GM23338 (cell line): ENCODE data around the gene MIEN1. TPM values are rescaled to one million over a fixed set of nuclear protein-coding genes. Genes with fewer than 3 reads are reported as not detected.

Experiments used
- ATAC-seq: fragments of 200-7000 bp; cut with Tn5 transposase; 3 replicates; pipeline ENCODE4 v1.9.1; 2020
- DNase-seq: peaks from one replicate; pipeline ENCODE4 v3.0.0-alpha.2; 2015; ENCODE audit warnings: low spot score
- H2AFZ ChIP-seq: fragments of 200-600 bp; sonication (generic); 2 replicates; pipeline ENCODE4 v1.8.0; 2016; ENCODE audit warnings: antibody characterized with exemption, mild to moderate bottlenecking, moderate library complexity
- H3F3A ChIP-seq: fragments of 200-600 bp; sonication (generic); replicated peaks from 2 replicates; pipeline ENCODE4 v1.8.0; 2017; ENCODE audit warnings: antibody characterized with exemption, mixed run types, low read depth
- H3K27ac ChIP-seq: fragments of 200-600 bp; sonication (generic); 2 replicates; pipeline ENCODE4 v1.6.1; 2016; ENCODE audit warnings: low read depth
- H3K27me3 ChIP-seq: fragments of 200-600 bp; sonication (generic); 2 replicates; pipeline ENCODE4 v1.8.0; 2016; ENCODE audit warnings: mild to moderate bottlenecking, mixed run types, moderate library complexity; ENCODE audit not compliant: insufficient read depth
- H3K36me3 ChIP-seq: fragments of 200-600 bp; sonication (generic); 2 replicates; pipeline ENCODE4 v1.8.0; 2016; ENCODE audit warnings: mild to moderate bottlenecking; ENCODE audit not compliant: insufficient read depth
- H3K4me1 ChIP-seq: fragments of 200-600 bp; sonication (generic); 2 replicates; pipeline ENCODE4 v1.8.0; 2016; ENCODE audit warnings: mild to moderate bottlenecking, moderate library complexity; ENCODE audit not compliant: insufficient read depth
- H3K4me2 ChIP-seq: fragments of 200-600 bp; sonication (generic); 2 replicates; pipeline ENCODE4 v1.7.1; 2017; ENCODE audit warnings: mixed run types
- H3K4me3 ChIP-seq: fragments of 200-600 bp; sonication (generic); 2 replicates; pipeline ENCODE4 v1.6.1; 2016; ENCODE audit warnings: mixed run types
- H3K79me2 ChIP-seq: fragments of 200-600 bp; sonication (generic); replicated peaks from 2 replicates; pipeline ENCODE4 v1.8.0; 2017; ENCODE audit warnings: mild to moderate bottlenecking; ENCODE audit not compliant: insufficient read depth
- H3K9me2 ChIP-seq: fragments of 200-600 bp; sonication (generic); 2 replicates; pipeline ENCODE4 v1.8.0; 2017; ENCODE audit not compliant: insufficient read depth
- H4K20me1 ChIP-seq: fragments of 200-600 bp; sonication (generic); replicated peaks from 2 replicates; pipeline ENCODE4 v1.8.0; 2017; ENCODE audit warnings: mild to moderate bottlenecking; ENCODE audit not compliant: insufficient read depth
- H3K27ac Mint-ChIP-seq: 2 replicates; pipeline ENCODE4 v1.8.0; 2020; ENCODE audit warnings: inconsistent platforms, mild to moderate bottlenecking, moderate library complexity, mixed read lengths
- H3K27me3 Mint-ChIP-seq: 3 replicates; pipeline ENCODE4 v1.8.0; 2022; ENCODE audit warnings: low read depth, mild to moderate bottlenecking, moderate library complexity, mixed read lengths, inconsistent platforms; ENCODE audit not compliant: insufficient read depth, poor library complexity
- H3K36me3 Mint-ChIP-seq: 3 replicates; pipeline ENCODE4 v1.8.0; 2021; ENCODE audit warnings: low read depth, mild to moderate bottlenecking, inconsistent platforms, moderate library complexity, mixed read lengths
- H3K4me1 Mint-ChIP-seq: 3 replicates; pipeline ENCODE4 v1.8.0; 2020; ENCODE audit warnings: mild to moderate bottlenecking, inconsistent platforms, mixed read lengths
- H3K4me3 Mint-ChIP-seq: 3 replicates; pipeline ENCODE4 v1.8.0; 2021; ENCODE audit warnings: moderate library complexity, mild to moderate bottlenecking, inconsistent platforms, mixed read lengths
- H3K9me3 Mint-ChIP-seq: 3 replicates; pipeline ENCODE4 v1.8.0; 2020; ENCODE audit warnings: moderate library complexity, mild to moderate bottlenecking, inconsistent platforms, mixed read lengths
- CREB1 ChIP-seq: fragments of 250-450 bp; sonication (Bioruptor Pico); IDR thresholded peaks from 2 replicates; pipeline ENCODE4 v1.5.0; 2020; ENCODE audit warnings: low read depth, mild to moderate bottlenecking, moderate library complexity
- CTCF ChIP-seq, 2 experiments: fragments of 200-600 bp in 1 of 2; sonication (generic) in 1 of 2; conservative IDR thresholded peaks; 2 replicates each; pipeline versions ENCODE4 v1.5.1 to v1.6.1; 2016 to 2017; ENCODE audit warnings: antibody characterized with exemption in 2 of 2, low read depth in 2 of 2, mild to moderate bottlenecking in 2 of 2, moderate library complexity in 1 of 2
- ETS1 ChIP-seq: IDR thresholded peaks from 2 replicates; pipeline ENCODE4 v1.6.1; 2016; ENCODE audit warnings: antibody characterized with exemption
- EZH2 ChIP-seq: fragments of 200-600 bp; sonication (generic); IDR thresholded peaks from one replicate; pipeline ENCODE4 v1.8.0; 2017; ENCODE audit warnings: antibody characterized with exemption, mild to moderate bottlenecking, low read depth; ENCODE audit not compliant: unreplicated experiment
- EZH2phosphoT487 ChIP-seq: fragments of 200-600 bp; sonication (generic); IDR thresholded peaks from one replicate; pipeline ENCODE4 v1.8.1; 2018; ENCODE audit warnings: antibody characterized with exemption; ENCODE audit not compliant: unreplicated experiment
- JUNB ChIP-seq: IDR thresholded peaks from one replicate; pipeline ENCODE4 v1.6.1; 2016; ENCODE audit warnings: antibody characterized with exemption; ENCODE audit not compliant: unreplicated experiment
- NANOG ChIP-seq: IDR thresholded peaks from 2 replicates; pipeline ENCODE4 v1.6.1; 2016; ENCODE audit warnings: antibody characterized with exemption, borderline replicate concordance
- POLR2AphosphoS5 ChIP-seq: IDR thresholded peaks from 2 replicates; pipeline ENCODE4 v1.6.1; 2016; ENCODE audit warnings: antibody characterized with exemption, low read depth
- REST ChIP-seq: IDR thresholded peaks from one replicate; pipeline ENCODE4 v1.6.1; 2018; ENCODE audit warnings: antibody characterized with exemption; ENCODE audit not compliant: unreplicated experiment
- STAT1 ChIP-seq: IDR thresholded peaks from one replicate; pipeline ENCODE4 v1.6.1; 2016; ENCODE audit warnings: antibody characterized with exemption; ENCODE audit not compliant: unreplicated experiment
- ZNF114 ChIP-seq: fragments of 250-450 bp; sonication (Bioruptor Pico); IDR thresholded peaks from 2 replicates; pipeline ENCODE4 v1.5.0; 2020; ENCODE audit warnings: mild to moderate bottlenecking, moderate library complexity
- ZNF331 ChIP-seq: fragments of 250-450 bp; sonication (Bioruptor Pico); IDR thresholded peaks from 2 replicates; pipeline ENCODE4 v1.5.0; 2020; ENCODE audit warnings: low read depth, mild to moderate bottlenecking, moderate library complexity
- ZNF462 ChIP-seq: fragments of 250-450 bp; sonication (Bioruptor Pico); IDR thresholded peaks from 2 replicates; pipeline ENCODE4 v1.5.0; 2020; ENCODE audit warnings: mild to moderate bottlenecking, moderate library complexity
- polyA plus RNA-seq: library from polyadenylated mRNA; unstranded; fragments of >200 nt; fragmentation: Nextera tagmentation; extraction: Ambion mirVana; gene quantifications from 2 replicates; pipeline ENCODE4 v1.2.1, GENCODE V29; 2016
- total RNA-seq: library from RNA; depleted of rRNA; stranded (reverse); fragments of >200 nt; shearing (Covaris generic); gene quantifications from 2 replicates; pipeline ENCODE4 v1.2.3, GENCODE V29; 2014

Gene MIEN1
- total and polyA plus RNA-seq, 2 experiments from 2014 or later = 37.1 to 91.8 TPM

GRCh38 chr17:39702901-39703893 is 27.1 kb downstream of the MIEN1 start:
- H3K27me3 ChIP-seq = no peaks in the 10 kb centered on the region
- no peaks in the 10 kb centered on the region for H3K9me2 ChIP-seq
- H3K4me3 ChIP-seq = no peak overlapping the region
- H3K79me2 ChIP-seq = peaks cover 92% of the 10 kb centered on the region
- H2AFZ ChIP-seq = no peak overlapping the region
- TF ChIP-seq NANOG = no peak
- no peak for TF ChIP-seq REST
- TF ChIP-seq ETS1 = no peak
- no peak for TF ChIP-seq STAT1
- no peak for TF ChIP-seq ZNF462 (CRISPR knock-in tag)
- no peak for TF ChIP-seq EZH2phosphoT487
- no peak for TF ChIP-seq JUNB
- no peak for TF ChIP-seq CTCF (conservative IDR thresholded peaks at IDR 0.05; ENCODE audit: low read depth in 2 of 2)
- TF ChIP-seq EZH2 = no peak
- no peak for TF ChIP-seq POLR2AphosphoS5
- no peak for TF ChIP-seq ZNF114
- no peak for TF ChIP-seq CREB1 (CRISPR knock-in tag)
- TF ChIP-seq ZNF331 = no peak
- DNase-seq = no peak
- H4K20me1 ChIP-seq = peaks cover 27% of the 10 kb centered on the region
- H3K27ac ChIP-seq = no peak overlapping the region; the same call in 1 of the 2 replicates
- ATAC-seq = no peak
- H3K4me3 Mint-ChIP-seq = peak overlapping the region; percentile 97
- H3K27ac Mint-ChIP-seq = peak overlapping the region; percentile 75; the same call in 1 of the 2 replicates
- H3K4me1 Mint-ChIP-seq = peaks cover 63% of the 10 kb centered on the region
- peaks cover 33% of the 10 kb centered on the region for H3K36me3 Mint-ChIP-seq
- peaks cover 7% of the 10 kb centered on the region for H3K27me3 Mint-ChIP-seq
- H3F3A ChIP-seq = no peaks in the 10 kb centered on the region
- H3K9me3 Mint-ChIP-seq = no peaks in the 10 kb centered on the region
- peak overlapping the region; percentile 75 for H3K4me2 ChIP-seq
- peaks cover 3% of the 10 kb centered on the region; the same call in 1 of the 2 replicates for H3K36me3 ChIP-seq
- peaks cover 60% of the 10 kb centered on the region for H3K4me1 ChIP-seq
